ENCODE data around the gene GATB. TPM values are rescaled to one million over a fixed set of nuclear protein-coding genes. Genes with fewer than 3 reads are reported as not detected.

Gene GATB
- total and polyA plus RNA-seq, 2 donors (not counting 3 experiments of a cell fraction or from before 2014, with no cell fraction given): 14.4 to 17.7 TPM

GRCh38 chr4:151677193-151677592 is 83.6 kb downstream of the GATB start:
- Histone ChIP-seq H3K27me3 (ENCODE audit: control insufficient read depth in 2 of 2, insufficient read depth in 2 of 2, low read length in 2 of 2) (no peaks in the 10 kb centered on the region), H3K9me3 (replicated peaks; ENCODE audit: control insufficient read depth, insufficient read depth, low read length) (no peaks in the 10 kb centered on the region), H3K4me3 (replicated peaks in 1 of 3; ENCODE audit: insufficient read depth in 1 of 3, low read depth in 1 of 3, low read length in 3 of 3) (no peak overlapping the region), H3K27ac (ENCODE audit: insufficient read depth, low read depth, low read length) (no peak overlapping the region), H3K9me1 (replicated peaks; ENCODE audit: control insufficient read depth, extremely low read depth, insufficient read depth, low read length) (no peaks in the 10 kb centered on the region), H3K9ac (replicated peaks; ENCODE audit: extremely low read depth, insufficient read depth, low read length) (no peak overlapping the region), H3K4me2 (ENCODE audit: insufficient read depth, low read length) (no peak overlapping the region), H2AFZ (ENCODE audit: low read depth, low read length) (no peak overlapping the region), H3K79me2 (ENCODE audit: control insufficient read depth, insufficient read depth, low read length) (no peaks in the 10 kb centered on the region), H3K4me1 (ENCODE audit: control insufficient read depth, extremely low read depth, insufficient read depth, low read length) (peaks cover 6% of the 10 kb centered on the region), H4K20me1 (replicated peaks; ENCODE audit: control insufficient read depth, extremely low read depth, insufficient read depth, low read length) (no peaks in the 10 kb centered on the region), H3K36me3 (ENCODE audit: control insufficient read depth in 2 of 2, extremely low read depth in 1 of 2, insufficient read depth in 2 of 2, low read length in 2 of 2) (no peaks in the 10 kb centered on the region)
- FAIRE-seq (no peak), DNase-seq (ENCODE audit: low read depth, low spot score) (no peak)
- dilution Hi-C loops (cut with MboI; ENCODE audit: extremely low pct_ligation_motif_present, low sequenced_read_pairs) (no loop called here), intact Hi-C loops (cut with micrococcal nuclease) (no loop called here)
- ChIA-PET CTCF (interaction anchor here (1.1 kb wide), 1 partner anchor 8 kb away, joined by 3 read pairs; no protein-coding TSS in a partner anchor), POLR2A (no interaction called here)
- BruUV-seq (replicated peaks): no TSS peak
- no peak for TF ChIP-seq CTCF (IDR thresholded peaks at IDR 0.05; ENCODE audit: extremely low read depth in 1 of 2, insufficient read depth in 1 of 2, low read depth in 1 of 2, low read length in 2 of 2)
- no peak for TF ChIP-seq MYC (IDR thresholded peaks at IDR 0.05; ENCODE audit: low read depth, low read length)
- TF ChIP-seq GATA2 (IDR thresholded peaks at IDR 0.05; ENCODE audit: insufficient read depth, insufficient read length, low read depth, low read length): no peak

- no peak overlapping the region for H3K4me3 ChIP-seq (replicated peaks in 1 of 3; ENCODE audit: insufficient read depth in 1 of 3, low read depth in 1 of 3, low read length in 3 of 3)
- H3K9ac ChIP-seq (replicated peaks; ENCODE audit: extremely low read depth, insufficient read depth, low read length): no peak overlapping the region
- DNase-seq (ENCODE audit: low read depth, low spot score): peak; percentile 41
- ChIA-PET POLR2A (no interaction called here), CTCF (interaction anchor here (1.1 to 1.7 kb wide), 2 partner anchors 9 to 17 kb away, joined by 3 read pairs; no protein-coding TSS in a partner anchor)
- no peaks in the 10 kb centered on the region for H3K9me3 ChIP-seq (replicated peaks; ENCODE audit: control insufficient read depth, insufficient read depth, low read length)
- dilution Hi-C loops (cut with MboI; ENCODE audit: extremely low pct_ligation_motif_present, low sequenced_read_pairs) (no loop called here), intact Hi-C loops (cut with micrococcal nuclease) (no loop called here)
- no peaks in the 10 kb centered on the region for H3K36me3 ChIP-seq (ENCODE audit: control insufficient read depth in 2 of 2, extremely low read depth in 1 of 2, insufficient read depth in 2 of 2, low read length in 2 of 2)
- peaks cover 6% of the 10 kb centered on the region for H3K4me1 ChIP-seq (ENCODE audit: control insufficient read depth, extremely low read depth, insufficient read depth, low read length)
- TF ChIP-seq FOS (IDR thresholded peaks at IDR 0.05; ENCODE audit: borderline replicate concordance, insufficient read depth, low read length) (peak; percentile 64), MYC (IDR thresholded peaks at IDR 0.05; ENCODE audit: low read depth, low read length) (no peak)
- H3K27ac ChIP-seq (ENCODE audit: insufficient read depth, low read depth, low read length): no peak overlapping the region
- peak; percentile 84 for FAIRE-seq
- no peaks in the 10 kb centered on the region for H3K9me1 ChIP-seq (replicated peaks; ENCODE audit: control insufficient read depth, extremely low read depth, insufficient read depth, low read length)
- BruUV-seq (replicated peaks): no TSS peak
- H2AFZ ChIP-seq (ENCODE audit: low read depth, low read length): no peak overlapping the region
- no peaks in the 10 kb centered on the region for H3K27me3 ChIP-seq (ENCODE audit: control insufficient read depth in 2 of 2, insufficient read depth in 2 of 2, low read length in 2 of 2)
- no peak overlapping the region for H3K4me2 ChIP-seq (ENCODE audit: insufficient read depth, low read length)
- H4K20me1 ChIP-seq (replicated peaks; ENCODE audit: control insufficient read depth, extremely low read depth, insufficient read depth, low read length): no peaks in the 10 kb centered on the region
- H3K79me2 ChIP-seq (ENCODE audit: control insufficient read depth, insufficient read depth, low read length): no peaks in the 10 kb centered on the region
Observed at GRCh38 chr4:151676301-151676700, 84.5 kb downstream of the GATB start.
